ENCODE measurements around the gene DVL1.
"Not testable (repeated sequence)": the region's sequence is repeated elsewhere in the genome, so short reads cannot be mapped to it uniquely, and the experiment has no call there.

DVL1 gene

GRCh38 chr1:1349256-1350012 lies at the start of gene DVL1:
TSS of gene DVL1 (minus strand) at chr1:1349418. CDS start at chr1:1349065, 353 bp downstream.
- no peak for DNase-seq

- DNase-seq: no peak
These were observed 49.5 kb upstream of the DVL1 start for GRCh38 chr1:1398677-1399186.

- DNase-seq: no peak
These were observed 48.8 kb upstream of the DVL1 start for GRCh38 chr1:1397839-1398523.

GRCh38 chr1:1395166-1395565 lies 45.9 kb upstream of the DVL1 start:
- DNase-seq: no peak

- DNase-seq: no peak
These were observed 44.9 kb upstream of the DVL1 start for GRCh38 chr1:1394116-1394515.

GRCh38 chr1:1393428-1393827 lies 44.2 kb upstream of the DVL1 start:
- DNase-seq: no peak

- DNase-seq: no peak
These were observed 43.8 kb upstream of the DVL1 start for GRCh38 chr1:1393014-1393413.

GRCh38 chr1:1391225-1391624 lies 42.0 kb upstream of the DVL1 start:
- DNase-seq: no peak

GRCh38 chr1:1390675-1391074 lies 41.5 kb upstream of the DVL1 start:
- no peak for DNase-seq

GRCh38 chr1:1388078-1388472 lies 38.9 kb upstream of the DVL1 start:
- no peak for DNase-seq

GRCh38 chr1:1387098-1388077 lies 38.2 kb upstream of the DVL1 start:
- no peak for DNase-seq

- no peak for DNase-seq
These were observed 36.7 kb upstream of the DVL1 start for GRCh38 chr1:1385931-1386330.

GRCh38 chr1:1385339-1385738 lies 36.1 kb upstream of the DVL1 start:
- DNase-seq: not testable (repeated sequence)

GRCh38 chr1:1381294-1381693 lies 32.1 kb upstream of the DVL1 start:
- no peak for DNase-seq

GRCh38 chr1:1380860-1381259 lies 31.6 kb upstream of the DVL1 start:
- no peak for DNase-seq

GRCh38 chr1:1377540-1378205 lies 28.5 kb upstream of the DVL1 start:
- no peak for DNase-seq

GRCh38 chr1:1376551-1377226 lies 27.5 kb upstream of the DVL1 start:
- DNase-seq: no peak

GRCh38 chr1:1374929-1375662 lies 25.9 kb upstream of the DVL1 start, which contains the start of gene AURKAIP1:
TSS of gene AURKAIP1 (minus strand) at chr1:1375207. CDS start at chr1:1374756, 451 bp downstream.
- DNase-seq: peak; percentile 96

- DNase-seq: no peak
These were observed 25.3 kb upstream of the DVL1 start for GRCh38 chr1:1374589-1374928.

GRCh38 chr1:1373815-1374588 lies 24.8 kb upstream of the DVL1 start:
- no peak for DNase-seq

Data from NCI-H1694 treated with DMSO at 0.1 percent for 48 hours (cell line).